Activated effector memory CD4-positive, alpha-beta T cell treated with Interleukin-2 at 50 U/mL for 16 hours (primary cell): Measurements from ENCODE around the gene TEX14.
"Not testable (repeated sequence)": the region's sequence is repeated elsewhere in the genome, so short reads cannot be mapped to it uniquely, and the experiment has no call there.

Source experiments
- DNase-seq: peaks from one replicate; pipeline ENCODE4 v3.0.0-alpha.2; 2020

TEX14 gene

GRCh38 chr17:58556833-58557250 is 135.0 kb downstream of the TEX14 start:
- DNase-seq, result no peak

- not testable (repeated sequence) for DNase-seq
Observed at GRCh38 chr17:58555109-58555508, 136.7 kb downstream of the TEX14 start.

- DNase-seq, result no peak
Observed at GRCh38 chr17:58541249-58541648, 150.6 kb downstream of the TEX14 start.

- DNase-seq, result no peak
Observed at GRCh38 chr17:58539698-58540097, 152.1 kb downstream of the TEX14 start.

GRCh38 chr17:58538811-58539409 is 152.9 kb downstream of the TEX14 start:
- no peak for DNase-seq

- DNase-seq, result no peak
Observed at GRCh38 chr17:58537266-58537665, 154.6 kb downstream of the TEX14 start.

GRCh38 chr17:58536542-58536941 is 155.3 kb downstream of the TEX14 start:
- DNase-seq, result no peak

- DNase-seq, result no peak
Observed at GRCh38 chr17:58535431-58535830, 156.4 kb downstream of the TEX14 start.

- no peak for DNase-seq
Observed at GRCh38 chr17:58534901-58535421, 156.9 kb downstream of the TEX14 start.

- DNase-seq, result no peak
Observed at GRCh38 chr17:58534331-58534730, 157.5 kb downstream of the TEX14 start.

GRCh38 chr17:58533616-58534188 is 158.1 kb downstream of the TEX14 start:
- DNase-seq, result no peak

- DNase-seq, result no peak
Observed at GRCh38 chr17:58532555-58532951, 159.3 kb downstream of the TEX14 start.

GRCh38 chr17:58531661-58532554 is 159.9 kb downstream of the TEX14 start:
- DNase-seq, result peak; percentile 66

- no peak for DNase-seq
Observed at GRCh38 chr17:58531122-58531521, 160.7 kb downstream of the TEX14 start.

GRCh38 chr17:58530655-58531054 is 161.2 kb downstream of the TEX14 start:
- no peak for DNase-seq

GRCh38 chr17:58529275-58529674 is 162.6 kb downstream of the TEX14 start:
- DNase-seq, result no peak

GRCh38 chr17:58528443-58528842 is 163.4 kb downstream of the TEX14 start:
- no peak for DNase-seq

- no peak for DNase-seq
Observed at GRCh38 chr17:58527949-58528348, 163.9 kb downstream of the TEX14 start.

GRCh38 chr17:58527306-58527705 is 164.5 kb downstream of the TEX14 start:
- no peak for DNase-seq

- DNase-seq, result no peak
Observed at GRCh38 chr17:58525239-58525638, 166.6 kb downstream of the TEX14 start.

GRCh38 chr17:58521680-58522079 is 170.2 kb downstream of the TEX14 start:
- no peak for DNase-seq

GRCh38 chr17:58520843-58521430 is 170.9 kb downstream of the TEX14 start:
- DNase-seq, result no peak

- DNase-seq, result peak; percentile 100
Observed at GRCh38 chr17:58517928-58518609, 173.8 kb downstream of the TEX14 start.
